Pons (tissue), 1 donor: ENCODE results near the gene ATP6V0B.

ENCODE experiments used
- DNase-seq: peaks from one replicate; pipeline ENCODE4 v3.0.0-alpha.2; 2016; ENCODE audit warnings: low spot score

The ATP6V0B gene

DNA sequence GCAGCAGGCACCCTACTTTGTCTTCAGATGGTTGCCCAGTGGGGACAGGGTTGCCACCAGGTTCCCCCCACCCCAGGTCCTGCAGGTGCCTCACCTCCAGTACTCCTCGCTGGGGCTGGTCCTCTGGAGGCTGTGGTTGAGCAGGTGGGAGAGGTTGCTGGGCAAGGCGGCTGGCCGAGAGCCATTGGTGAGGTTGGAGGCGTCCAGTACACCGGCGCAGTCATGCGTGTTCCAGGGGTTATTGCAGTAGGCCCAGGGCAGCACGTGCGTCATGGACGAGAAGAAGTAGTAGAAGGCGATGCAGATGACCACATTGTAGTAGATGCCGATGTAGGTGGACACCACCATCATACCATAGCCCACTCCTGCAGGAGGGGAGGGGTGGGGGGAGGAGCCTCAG lies 33.5 kb downstream of the ATP6V0B start:
- no peak for DNase-seq

DNA sequence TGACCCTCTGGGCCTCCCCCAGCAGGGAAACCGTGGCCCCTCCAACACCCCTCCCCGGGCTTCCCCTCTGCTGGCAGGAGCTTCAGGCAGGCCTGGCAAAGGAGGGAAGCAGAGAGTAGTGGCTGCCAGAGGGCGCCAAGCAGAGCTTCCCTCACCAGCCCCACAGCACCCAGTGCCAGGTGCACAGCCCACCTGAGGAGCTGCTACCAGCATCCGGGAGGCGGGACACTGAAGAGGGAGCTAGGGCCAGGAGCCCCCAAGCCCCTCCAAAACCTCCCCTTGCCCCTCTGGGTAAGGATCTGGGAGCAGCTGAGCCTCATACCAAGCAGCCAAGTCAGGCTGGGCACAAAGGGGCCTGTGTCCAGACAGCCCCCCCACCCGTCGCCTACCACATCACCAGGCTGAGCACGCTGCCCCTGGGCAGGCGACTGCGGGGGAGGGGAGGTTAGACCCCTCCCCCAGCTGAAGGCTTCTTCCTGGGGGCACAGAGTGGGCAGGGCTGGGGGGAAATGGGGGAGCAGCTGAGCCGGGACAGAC lies 36.2 kb downstream of the ATP6V0B start:
- peak; percentile 93 for DNase-seq

DNA sequence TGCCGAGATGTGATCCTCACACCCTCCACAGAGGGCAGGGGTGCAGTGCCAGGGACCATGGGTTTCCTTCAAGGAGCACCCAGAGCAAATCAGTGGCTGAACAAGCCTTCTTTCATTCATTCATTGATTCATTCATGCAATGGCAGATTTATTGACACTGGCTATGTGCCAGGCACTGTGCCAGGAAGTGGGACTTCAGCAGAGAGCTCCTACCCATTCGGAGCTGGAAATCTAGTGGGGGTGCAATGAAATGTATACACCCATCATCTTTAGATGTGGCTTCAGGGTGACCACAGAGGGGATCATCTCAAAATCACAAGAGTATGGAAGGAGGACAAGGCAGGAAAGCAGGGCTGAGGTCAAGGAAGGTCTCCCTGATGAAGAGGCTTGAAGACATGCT lies 37.6 kb downstream of the ATP6V0B start:
- DNase-seq: peak; percentile 41

DNA sequence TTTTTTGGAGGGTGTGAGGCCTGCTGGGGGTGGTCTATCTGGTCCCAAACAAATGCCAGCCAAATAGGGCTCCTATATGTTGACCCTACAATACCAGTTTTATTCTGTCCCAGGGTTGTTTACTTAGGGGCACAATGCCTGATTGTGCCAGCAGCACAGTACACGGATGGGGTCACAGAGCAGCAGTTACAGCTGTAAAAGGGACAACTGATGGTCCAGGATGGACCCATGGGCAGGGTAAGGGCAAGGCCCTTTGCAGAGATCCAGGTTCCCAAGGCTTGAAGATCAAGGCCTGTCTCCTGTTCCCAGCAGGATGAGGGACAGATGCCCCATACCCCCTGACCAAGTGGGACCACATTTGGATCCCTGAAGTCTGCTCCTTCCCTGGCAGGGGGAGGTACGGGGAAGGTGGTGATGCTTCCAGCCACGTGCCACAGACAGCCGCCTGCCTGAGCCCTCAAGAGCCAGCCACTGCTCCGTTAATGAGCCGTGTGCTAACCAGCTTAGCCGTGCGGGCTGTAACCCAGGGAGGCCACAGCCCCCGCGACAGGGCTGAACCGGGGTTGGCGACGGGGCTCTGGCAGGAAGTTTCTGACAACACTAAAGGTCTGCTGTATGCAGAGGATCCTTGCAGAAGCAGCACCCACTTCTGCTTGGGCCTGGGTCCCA lies 38.3 kb downstream of the ATP6V0B start:
- peak; percentile 84 for DNase-seq

DNA sequence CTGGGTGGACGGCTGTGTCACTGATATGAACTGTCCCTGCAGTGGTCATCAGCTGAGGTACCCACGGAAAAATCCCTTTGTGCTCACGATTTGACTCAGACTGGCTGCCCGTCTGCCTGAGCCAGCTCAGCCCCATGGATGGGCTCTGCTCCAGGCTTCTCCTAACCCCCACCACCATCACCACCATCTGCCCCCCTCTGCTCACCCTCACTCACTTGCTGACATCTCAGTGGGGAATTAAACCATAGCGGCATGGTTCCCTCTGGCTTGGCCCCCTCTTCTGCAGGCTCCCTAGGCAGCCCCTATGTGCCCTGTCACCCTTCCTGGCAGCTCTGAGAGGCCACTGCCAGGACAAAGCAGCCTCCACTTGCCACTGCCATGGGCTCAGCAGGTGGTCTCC lies 39.2 kb downstream of the ATP6V0B start:
- peak; percentile 36 for DNase-seq

DNA sequence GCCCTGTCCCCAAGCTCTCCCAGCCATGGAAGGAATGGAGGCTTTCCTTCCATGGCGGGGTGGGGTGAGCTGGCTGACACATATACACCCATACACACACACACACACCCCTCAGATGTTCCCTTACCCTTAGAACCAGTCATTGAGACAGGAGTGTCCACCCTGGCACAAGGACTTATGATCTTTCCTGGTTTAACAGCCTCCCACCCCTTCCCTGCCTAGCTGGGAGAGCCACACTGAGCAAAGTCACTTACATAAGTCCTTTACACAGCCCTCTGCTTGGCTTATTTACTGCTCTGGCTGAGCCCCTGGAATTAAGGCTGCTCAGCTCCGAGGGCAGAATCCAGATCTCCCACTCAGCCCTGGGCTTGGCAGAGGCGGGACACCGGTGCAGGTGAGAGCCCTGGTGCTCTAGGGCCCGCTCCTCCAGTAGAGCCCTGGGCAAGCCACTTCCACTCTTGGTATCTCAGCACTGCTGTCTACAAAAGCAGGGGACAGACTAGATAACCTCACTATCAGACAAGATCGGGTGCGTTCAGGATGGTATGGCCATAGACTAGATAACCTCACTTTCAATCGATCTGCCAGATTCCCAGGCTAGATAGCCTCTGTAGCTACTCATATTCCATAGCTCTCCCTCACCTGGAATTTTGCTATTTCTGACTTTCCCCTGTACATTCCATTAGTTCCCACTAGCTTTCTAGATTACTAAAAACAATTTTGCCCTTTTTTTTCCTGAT lies 39.8 kb downstream of the ATP6V0B start:
- peak; percentile 57 for DNase-seq

DNA sequence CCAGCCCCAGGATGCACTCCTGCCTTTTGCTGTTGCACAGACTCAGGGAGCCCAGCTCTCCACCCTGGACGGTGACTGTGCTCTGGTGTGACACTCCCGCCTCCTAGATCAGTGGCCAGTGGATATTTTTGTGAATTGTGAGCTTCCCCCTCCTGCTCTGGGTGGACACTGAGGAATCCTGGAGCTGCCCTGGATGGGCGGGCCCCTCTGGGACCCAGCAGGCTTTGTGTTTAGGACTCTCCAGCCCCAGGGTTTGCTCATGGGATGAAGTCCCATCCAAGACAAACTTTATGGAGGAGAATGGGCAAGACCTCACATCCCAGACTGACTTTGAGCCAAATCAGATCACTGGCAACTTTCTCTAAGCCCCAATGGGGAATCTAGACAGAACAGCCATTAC lies 40.4 kb downstream of the ATP6V0B start:
- peak; percentile 63 for DNase-seq

DNA sequence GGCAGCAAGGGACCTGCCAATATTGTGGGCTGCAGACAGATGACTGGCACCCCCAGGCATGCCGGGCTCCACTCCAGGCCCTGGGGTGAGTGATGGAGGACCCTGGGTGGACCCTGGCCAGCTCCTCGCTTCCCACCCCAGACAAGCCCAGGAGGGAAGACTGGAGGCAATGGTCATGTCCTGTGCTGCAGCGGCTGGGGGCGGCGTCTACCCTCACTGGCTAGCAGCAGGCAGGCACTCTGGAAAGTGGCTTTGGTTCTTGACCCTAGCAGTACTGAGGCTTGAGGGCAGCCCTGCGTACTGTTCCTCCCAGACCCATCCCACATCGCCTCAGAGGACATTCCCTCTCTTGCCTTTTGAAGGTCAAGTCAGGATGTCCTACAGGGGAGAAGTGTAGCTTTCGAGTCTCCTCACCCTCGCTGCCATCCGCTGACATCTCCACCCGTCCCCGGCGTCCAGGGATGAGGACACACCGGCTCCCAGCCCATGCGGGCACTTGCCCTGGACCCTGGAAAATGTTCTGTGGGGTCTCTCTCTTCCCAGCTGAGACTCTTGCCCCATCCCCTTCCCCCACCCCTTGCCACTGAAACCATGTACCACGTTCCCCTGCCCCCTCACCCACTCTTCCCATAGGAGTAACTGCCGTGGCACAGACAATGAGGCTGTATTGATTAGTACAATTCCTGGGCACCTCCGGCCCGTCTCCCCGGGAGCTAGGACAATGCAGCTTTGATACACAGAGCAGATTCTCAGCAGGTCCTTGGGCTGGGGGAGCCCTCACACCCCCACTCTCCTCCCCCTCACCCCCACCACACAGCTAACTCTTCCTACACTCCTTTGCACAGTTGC lies 41.5 kb downstream of the ATP6V0B start:
- peak; percentile 58 for DNase-seq

DNA sequence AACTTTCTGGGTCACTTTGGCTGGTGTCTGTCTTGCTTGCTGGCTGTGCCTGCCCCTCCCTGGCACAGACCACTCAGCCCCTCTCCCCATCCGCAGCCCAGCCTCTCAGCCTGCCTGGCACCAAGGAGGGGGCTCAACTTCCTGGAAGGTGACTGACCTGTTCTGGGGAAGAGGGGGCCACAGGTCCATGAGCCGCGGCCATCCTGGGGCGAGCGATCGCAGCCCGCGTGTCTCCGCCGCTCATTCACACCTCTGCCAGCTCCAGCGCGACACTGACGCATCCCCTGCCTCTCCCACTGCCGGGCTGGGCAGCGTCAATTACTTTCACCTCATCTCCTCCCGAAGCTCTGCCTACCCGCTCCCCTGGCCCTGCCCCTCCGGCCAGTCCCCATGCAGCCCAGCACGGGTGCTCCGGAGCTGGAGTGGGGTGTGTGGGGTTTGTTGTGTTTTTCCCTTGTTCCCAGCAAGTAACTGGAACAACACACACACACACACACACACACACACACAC lies 42.2 kb downstream of the ATP6V0B start:
- peak; percentile 37 for DNase-seq

DNA sequence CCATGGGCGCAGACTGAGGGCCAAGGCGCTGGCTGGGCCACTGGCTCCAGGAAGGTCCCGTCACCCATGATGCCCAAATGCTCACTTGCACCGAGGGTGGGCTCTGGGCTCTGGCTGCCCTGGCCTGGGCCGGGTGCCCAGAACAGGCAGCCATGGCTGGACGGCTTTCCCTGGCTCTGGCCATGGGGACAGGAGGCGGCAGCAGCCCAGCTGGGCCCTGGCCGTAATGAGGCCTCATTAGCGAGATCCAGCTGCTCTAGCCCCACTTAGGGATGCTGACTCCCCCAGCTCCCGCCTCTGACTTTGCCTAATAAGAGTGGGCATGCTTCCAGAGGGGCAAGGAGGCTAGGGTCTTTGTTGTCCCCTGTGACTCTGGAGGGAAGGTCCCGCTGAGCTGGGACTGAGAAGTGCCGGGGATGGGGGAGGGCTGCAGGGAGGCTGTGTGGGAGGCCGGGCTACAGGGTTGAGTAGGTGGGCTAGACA lies 44.7 kb downstream of the ATP6V0B start:
- DNase-seq: peak; percentile 47

DNA sequence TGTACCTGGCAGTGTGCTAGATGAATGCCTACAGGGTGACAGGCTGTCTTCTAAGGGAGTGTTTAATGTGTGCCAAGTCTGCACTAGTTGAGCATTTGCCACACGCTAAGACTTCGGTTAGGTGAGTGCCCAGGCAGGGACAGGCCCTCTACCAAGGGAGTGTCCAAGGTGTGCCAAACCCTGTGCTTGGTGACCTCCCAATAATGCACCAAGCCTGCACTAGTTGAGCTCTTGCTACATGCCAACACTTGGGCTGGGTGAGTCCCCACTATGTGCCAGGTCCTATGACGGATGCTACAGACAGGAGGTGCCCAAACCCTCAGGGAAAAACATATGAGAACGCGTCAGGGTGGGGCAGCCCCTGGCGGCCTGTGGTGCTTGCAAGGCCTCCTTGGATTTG lies 45.7 kb downstream of the ATP6V0B start:
- DNase-seq: no peak

DNA sequence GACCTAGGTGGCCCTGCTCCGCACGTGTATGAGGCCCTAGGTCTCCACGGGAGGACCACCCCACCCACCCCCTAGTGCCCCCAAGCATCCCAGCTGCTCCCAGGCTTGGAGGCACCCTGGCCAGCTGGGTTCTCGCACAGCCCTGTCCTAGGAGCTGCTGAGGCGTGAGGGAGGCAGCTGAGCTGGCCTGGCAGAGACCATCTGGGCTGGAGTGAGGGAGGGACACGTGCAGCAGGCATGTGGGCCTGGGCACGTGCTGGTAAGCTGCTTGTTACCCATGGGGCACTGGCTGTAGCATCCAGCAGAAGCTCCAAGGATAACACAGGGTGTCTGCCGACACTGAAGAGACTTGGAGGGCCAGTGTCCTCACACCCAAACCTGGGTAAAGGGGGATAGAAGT lies 46.4 kb downstream of the ATP6V0B start:
- no peak for DNase-seq

DNA sequence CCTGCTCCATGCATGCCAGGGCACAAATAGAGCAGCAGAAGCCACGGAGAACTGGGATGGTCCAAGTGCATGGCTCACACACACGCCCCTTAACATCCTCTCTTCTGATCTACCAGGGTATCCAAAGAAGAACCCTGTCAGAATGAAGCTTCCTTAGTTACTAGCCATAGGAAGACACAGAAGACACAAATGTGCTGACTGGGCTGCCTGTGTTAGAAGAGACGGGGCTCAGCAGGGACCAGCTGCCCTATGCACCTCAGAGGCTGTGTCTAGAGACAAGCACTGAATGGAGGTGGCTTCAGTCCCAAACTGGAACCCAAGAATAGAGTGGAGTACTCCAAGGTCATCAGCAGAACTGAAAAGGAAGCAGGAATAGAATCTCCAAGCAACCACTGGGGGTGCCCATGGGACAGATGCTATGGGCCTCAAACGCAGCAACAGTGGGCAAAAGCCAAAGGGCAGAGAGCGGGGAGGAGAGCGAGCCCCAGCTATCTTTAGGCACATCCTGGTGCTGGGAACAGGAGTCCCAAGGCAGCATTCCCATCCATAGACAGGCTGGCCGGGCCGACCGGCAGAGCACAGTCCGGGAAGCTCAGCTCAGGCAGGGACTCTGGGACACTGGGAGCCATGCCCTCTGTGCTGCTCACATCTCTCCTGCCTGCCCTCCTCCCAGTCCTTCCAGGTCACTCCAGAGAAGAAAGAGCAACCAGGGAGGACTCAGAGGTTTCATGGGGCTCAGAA lies 47.0 kb downstream of the ATP6V0B start:
- no peak for DNase-seq

DNA sequence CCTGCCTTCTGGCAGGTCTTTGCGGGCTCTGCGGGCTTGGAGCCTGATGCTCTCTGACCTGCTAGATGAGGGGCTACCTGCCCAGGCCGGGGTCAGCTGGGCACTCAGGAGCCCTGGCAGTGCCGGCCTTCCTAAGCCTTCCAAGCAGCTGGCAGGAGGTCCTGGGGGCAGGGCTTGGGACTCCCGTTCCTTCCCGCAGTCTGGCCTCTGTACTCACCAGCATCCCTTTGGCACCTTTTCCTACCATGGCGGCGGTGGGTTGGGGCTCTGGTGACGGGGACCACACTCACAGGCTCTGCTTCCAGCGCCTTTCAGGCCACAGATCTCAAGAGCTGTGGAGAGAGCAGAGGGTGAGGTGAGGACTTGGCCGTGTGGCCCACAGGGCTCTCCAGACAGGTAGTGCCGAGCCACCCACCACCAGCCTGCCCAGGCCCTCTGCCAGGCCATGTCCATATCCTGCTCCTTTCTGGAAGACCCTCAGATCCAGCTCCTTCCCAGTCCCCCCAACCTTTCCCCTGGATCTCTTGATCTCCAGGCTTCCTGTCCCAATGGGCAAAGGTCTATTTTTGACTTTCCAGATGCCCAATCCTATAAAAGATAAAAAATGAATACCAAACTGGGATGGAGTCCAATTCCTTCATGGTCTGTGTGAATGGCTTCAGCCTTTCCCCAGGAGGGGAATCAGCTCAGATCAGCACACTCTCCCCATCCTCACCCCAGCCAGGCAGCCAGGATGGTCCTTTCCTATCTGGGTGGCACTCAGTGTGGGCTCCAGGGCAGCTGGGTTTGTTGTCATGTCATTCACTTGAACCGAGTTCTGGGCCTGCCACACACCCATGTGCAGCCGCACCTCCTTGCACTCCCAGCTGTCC lies 49.5 kb downstream of the ATP6V0B start:
- DNase-seq: no peak

DNA sequence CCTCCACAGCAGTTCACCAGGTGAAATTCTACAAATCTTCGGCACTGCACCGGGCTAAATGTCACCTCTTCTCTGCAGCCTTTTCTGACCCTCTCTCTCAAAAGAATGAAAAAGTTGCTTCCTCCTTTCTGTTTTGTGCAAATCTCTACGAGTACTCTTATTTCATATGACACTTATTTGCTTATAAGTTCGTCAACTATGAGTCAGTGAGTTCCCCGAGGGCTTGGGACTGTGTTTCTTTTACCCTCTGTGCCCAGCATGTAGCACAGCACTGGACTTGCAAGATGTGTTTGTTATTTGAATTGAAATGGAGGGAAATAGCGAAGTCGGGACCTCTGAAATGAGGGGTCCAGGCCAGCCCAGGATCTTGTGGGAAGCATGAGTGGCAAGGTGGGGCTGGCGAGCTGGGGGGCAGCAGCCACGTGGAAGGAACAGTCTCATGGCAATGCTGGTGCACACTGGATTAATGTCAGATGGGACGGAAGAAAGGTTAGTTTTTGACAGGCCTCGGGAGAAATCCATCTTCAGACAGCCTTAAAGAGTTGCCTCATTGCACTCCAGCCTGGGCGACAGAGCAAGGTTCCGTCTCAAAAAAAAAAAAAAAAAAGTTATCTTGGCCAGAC lies 50.3 kb downstream of the ATP6V0B start:
- DNase-seq: no peak

DNA sequence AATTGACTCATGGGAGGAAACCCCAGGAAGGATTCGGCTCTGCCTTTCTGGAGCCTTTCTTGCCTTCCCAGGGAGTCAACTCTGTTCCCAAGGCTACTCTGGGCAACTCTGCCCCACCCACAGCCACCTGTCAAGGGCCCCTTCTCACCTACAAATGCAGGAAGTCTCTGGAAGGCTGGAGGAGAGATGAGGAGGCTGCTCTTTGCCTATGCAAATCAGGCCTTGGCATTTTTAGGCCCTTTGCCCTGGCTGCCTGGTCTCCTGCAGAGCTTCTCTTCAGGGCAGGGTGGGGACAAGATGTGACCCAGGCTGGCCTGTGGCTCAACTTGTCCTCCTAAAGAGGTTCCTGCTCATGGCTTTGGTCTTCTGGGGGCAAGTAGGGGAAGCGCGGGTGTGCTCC lies 51.1 kb downstream of the ATP6V0B start:
- no peak for DNase-seq

DNA sequence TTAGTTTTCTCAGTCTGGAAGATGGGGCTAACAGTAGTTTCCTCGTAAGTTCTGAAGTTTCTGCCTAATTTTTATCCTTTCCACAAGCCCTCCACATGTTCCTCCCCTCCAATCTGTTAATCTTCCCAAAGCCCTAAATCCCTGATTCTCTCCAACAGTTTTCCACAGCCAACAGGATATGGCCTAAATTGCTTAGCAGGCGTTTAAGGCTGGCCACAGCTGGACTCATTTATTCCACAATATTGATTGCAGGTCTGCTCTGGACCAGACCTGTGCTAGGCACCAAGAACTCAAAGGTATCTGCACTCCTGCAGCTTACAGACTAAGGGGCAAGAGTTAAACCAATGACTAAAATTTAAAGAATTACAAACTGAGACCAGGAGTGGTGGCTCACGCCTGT lies 52.6 kb downstream of the ATP6V0B start:
- DNase-seq: no peak
